Osteocyte (in vitro differentiated cells): ENCODE results near the gene GPC6. TPM values are rescaled to one million over a fixed set of nuclear protein-coding genes. Genes with fewer than 3 reads are reported as not detected.

Experiments
- DNase-seq: peaks from one replicate; pipeline ENCODE4 v3.0.0; 2021; ENCODE audit warnings: mixed read lengths; ENCODE audit not compliant: unreplicated experiment; ENCODE audit errors: extremely low spot score
- H3K27ac Mint-ChIP-seq: one replicate; pipeline ENCODE4 v1.8.0; 2021; ENCODE audit warnings: mild to moderate bottlenecking, mixed read lengths; ENCODE audit not compliant: unreplicated experiment
- H3K27me3 Mint-ChIP-seq: one replicate; pipeline ENCODE4 v1.8.0; 2021; ENCODE audit warnings: mixed read lengths; ENCODE audit not compliant: unreplicated experiment
- H3K36me3 Mint-ChIP-seq: one replicate; pipeline ENCODE4 v1.8.0; 2021; ENCODE audit warnings: mixed read lengths; ENCODE audit not compliant: unreplicated experiment
- H3K4me1 Mint-ChIP-seq: one replicate; pipeline ENCODE4 v1.8.0; 2021; ENCODE audit warnings: mixed read lengths; ENCODE audit not compliant: unreplicated experiment
- H3K4me3 Mint-ChIP-seq: one replicate; pipeline ENCODE4 v1.8.0; 2021; ENCODE audit warnings: mild to moderate bottlenecking, moderate library complexity, mixed read lengths; ENCODE audit not compliant: unreplicated experiment
- H3K9me3 Mint-ChIP-seq: one replicate; pipeline ENCODE4 v1.8.0; 2021; ENCODE audit warnings: mixed read lengths; ENCODE audit not compliant: unreplicated experiment
- CTCF ChIP-seq: fragments of 200-600 bp; sonication (generic); IDR thresholded peaks from 2 replicates; pipeline ENCODE4 v1.5.0; 2021; ENCODE audit warnings: antibody characterized with exemption, mild to moderate bottlenecking, moderate library complexity
- total RNA-seq: library from RNA; stranded (reverse); gene quantifications from 2 replicates; pipeline ENCODE4 v1.2.1, GENCODE V29; 2021

GPC6 gene
- total RNA-seq, 1 donor from 2014 or later = 125 TPM

GRCh38 chr13:94050039-94050438 lies 823.4 kb downstream of the GPC6 start:
- H3K27ac Mint-ChIP-seq = no peak overlapping the region
- no peaks in the 10 kb centered on the region for H3K9me3 Mint-ChIP-seq
- no peak for DNase-seq
- no peaks in the 10 kb centered on the region for H3K27me3 Mint-ChIP-seq
- H3K4me1 Mint-ChIP-seq = peaks cover 18% of the 10 kb centered on the region
- H3K36me3 Mint-ChIP-seq = peaks cover 5% of the 10 kb centered on the region
- H3K4me3 Mint-ChIP-seq = no peak overlapping the region
- no peak for TF ChIP-seq CTCF

DNA sequence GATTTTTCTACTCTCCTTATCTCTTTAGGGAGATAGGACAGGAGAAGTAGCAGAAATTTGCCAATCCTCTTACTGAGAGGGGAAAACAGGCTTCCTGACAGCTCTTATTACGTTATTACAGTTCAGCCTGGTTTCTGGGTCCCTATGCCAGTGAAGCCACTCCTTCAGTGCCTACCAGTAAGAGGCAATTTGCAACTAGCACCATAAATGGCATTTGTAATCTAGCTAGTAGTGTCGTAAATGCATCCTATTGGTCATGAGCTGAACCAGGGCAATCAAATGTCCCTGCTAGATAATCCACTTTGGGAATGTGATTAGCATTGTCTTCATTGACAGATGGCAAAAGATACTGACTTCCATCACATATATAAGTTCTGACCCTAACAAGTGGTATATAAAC lies 824.1 kb downstream of the GPC6 start:
- no peak for TF ChIP-seq CTCF
- H3K27ac Mint-ChIP-seq = no peak overlapping the region
- no peak overlapping the region for H3K4me3 Mint-ChIP-seq
- H3K9me3 Mint-ChIP-seq = no peaks in the 10 kb centered on the region
- H3K36me3 Mint-ChIP-seq = peaks cover 5% of the 10 kb centered on the region
- no peak for DNase-seq
- H3K4me1 Mint-ChIP-seq = peaks cover 18% of the 10 kb centered on the region
- no peaks in the 10 kb centered on the region for H3K27me3 Mint-ChIP-seq

DNA sequence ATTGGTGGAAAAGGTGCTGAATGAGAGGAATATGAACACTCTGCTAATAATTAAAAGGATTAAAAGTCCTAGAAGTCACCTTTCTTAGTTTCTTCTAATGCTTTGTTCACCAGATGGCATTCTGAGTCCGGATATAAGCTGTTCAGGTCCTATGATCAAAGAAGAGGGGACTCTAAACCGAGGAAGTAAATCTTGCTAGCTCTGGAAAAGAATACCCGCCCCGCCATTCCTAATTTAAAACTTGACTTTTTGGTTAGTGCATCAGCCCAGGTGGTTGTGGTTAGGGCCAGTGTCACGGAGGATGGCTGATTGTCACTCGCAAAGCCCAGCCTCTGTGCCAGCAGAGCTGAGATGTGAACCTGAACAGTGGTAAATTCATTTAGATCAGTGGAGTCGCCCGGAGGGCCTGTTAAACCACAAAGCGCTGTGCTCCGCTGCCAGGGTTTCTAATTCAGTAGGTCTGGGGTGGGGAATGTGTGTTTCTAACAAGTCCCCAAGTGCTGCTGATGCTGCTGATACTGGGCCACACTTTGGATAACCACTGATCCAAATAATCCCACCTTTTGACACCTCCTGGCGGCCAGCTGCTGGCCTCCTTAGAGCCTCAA lies 827.5 kb downstream of the GPC6 start:
- no peak overlapping the region for H3K4me3 Mint-ChIP-seq
- H3K27me3 Mint-ChIP-seq = no peaks in the 10 kb centered on the region
- no peak overlapping the region for H3K27ac Mint-ChIP-seq

DNA sequence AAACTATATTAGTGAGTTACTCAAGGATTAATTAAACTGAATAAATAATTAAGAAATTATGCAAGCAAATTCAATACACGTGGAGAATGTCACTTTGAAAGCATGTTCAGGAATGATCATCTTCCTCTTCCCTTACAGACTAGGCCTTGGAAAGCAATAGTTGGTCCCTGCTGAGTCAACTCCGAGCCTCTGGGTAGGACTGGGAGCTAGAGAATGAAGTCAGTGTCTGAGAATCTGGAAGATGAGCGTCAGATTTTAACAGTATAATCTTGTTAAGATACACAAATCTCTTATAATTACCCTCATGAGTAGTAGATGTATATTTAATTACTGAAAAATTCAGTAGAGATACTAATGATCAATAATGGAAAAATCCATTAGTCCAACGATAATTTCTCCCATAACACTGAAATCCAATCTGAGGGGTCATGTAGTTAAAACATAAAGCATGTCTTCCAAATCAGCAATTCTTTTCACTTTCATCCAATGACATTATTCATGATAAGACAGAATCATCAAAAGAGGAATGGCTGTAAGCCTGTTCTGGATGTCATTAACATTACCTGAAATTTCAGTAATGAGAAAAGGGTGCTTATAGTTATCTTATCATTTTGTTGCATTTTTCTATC lies 829.9 kb downstream of the GPC6 start:
- DNase-seq = no peak
- no peaks in the 10 kb centered on the region for H3K9me3 Mint-ChIP-seq
- H3K4me3 Mint-ChIP-seq = no peak overlapping the region
- H3K36me3 Mint-ChIP-seq = no peaks in the 10 kb centered on the region
- no peak for TF ChIP-seq CTCF
- H3K4me1 Mint-ChIP-seq = peaks cover 23% of the 10 kb centered on the region
- no peak overlapping the region for H3K27ac Mint-ChIP-seq
- H3K27me3 Mint-ChIP-seq = no peaks in the 10 kb centered on the region

More for the DNA sequence above, 827.5 kb downstream of the GPC6 start:
- H3K9me3 Mint-ChIP-seq = no peaks in the 10 kb centered on the region
- H3K4me1 Mint-ChIP-seq = peaks cover 8% of the 10 kb centered on the region
- no peak for TF ChIP-seq CTCF
- peaks cover 2% of the 10 kb centered on the region for H3K36me3 Mint-ChIP-seq
- DNase-seq = no peak

- Mint-ChIP-seq H3K27me3 (no peaks in the 10 kb centered on the region), H3K36me3 (no peaks in the 10 kb centered on the region), H3K4me1 (peaks cover 34% of the 10 kb centered on the region), H3K4me3 (no peak overlapping the region), H3K27ac (no peak overlapping the region), H3K9me3 (no peaks in the 10 kb centered on the region)
- DNase-seq = no peak
- no peak for TF ChIP-seq CTCF
Measured at GRCh38 chr13:94057618-94058186, 831.1 kb downstream of the GPC6 start.
